Measurements from ENCODE around the gene SLC6A20. TPM values are rescaled to one million over a fixed set of nuclear protein-coding genes. Genes with fewer than 3 reads are reported as not detected.

SLC6A20 gene
- total RNA-seq, 4 donors from 2014 or later, result 0.13 to 0.22 TPM; not detected in 2

GRCh38 chr3:45746165-45746776 is 50.1 kb downstream of the SLC6A20 start:
- no peak for DNase-seq
- Histone ChIP-seq H3K36me3 (peaks cover 22 to 32% of the 10 kb centered on the region in 2 donors), H3K9me3 (no peaks in the 10 kb centered on the region), H3K4me1 (no peaks in the 10 kb centered on the region), H3K27me3 (no peaks in the 10 kb centered on the region), H3K27ac (no peak overlapping the region), H3K4me3 (replicated peaks in 1 of 3) (no peak overlapping the region)
- WGBS, 2 donors, result 91 to 94% methylated on average over 19 to 22 of the region's 32 CpGs
- intact Hi-C loops (cut with DNase I), result no loop called here
- TF ChIP-seq CTCF (IDR thresholded peaks at IDR 0.05) (no peak), POLR2A (IDR thresholded peaks at IDR 0.05) (no peak)

- WGBS, 2 donors, result 92 to 99% methylated on average over 4 of the region's 4 CpGs
- H3K27me3 ChIP-seq, result no peaks in the 10 kb centered on the region
Observed at GRCh38 chr3:45742461-45743089, 53.8 kb downstream of the SLC6A20 start.

GRCh38 chr3:45741742-45742460 is 54.4 kb downstream of the SLC6A20 start:
- Histone ChIP-seq H3K27ac (no peak overlapping the region), H3K4me1 (no peaks in the 10 kb centered on the region), H3K27me3 (no peaks in the 10 kb centered on the region), H3K36me3 (peaks cover 43 to 67% of the 10 kb centered on the region in 2 donors), H3K4me3 (replicated peaks in 1 of 3) (no peak overlapping the region), H3K9me3 (no peaks in the 10 kb centered on the region)
- DNase-seq, result no peak
- WGBS, 2 donors, result 78 to 80% methylated on average over 6 of the region's 6 CpGs
- intact Hi-C loops (cut with DNase I), result no loop called here
- TF ChIP-seq CTCF (IDR thresholded peaks at IDR 0.05) (no peak), POLR2A (IDR thresholded peaks at IDR 0.05) (no peak)

More at GRCh38 chr3:45742461-45743089, 53.8 kb downstream of the SLC6A20 start:
- Histone ChIP-seq H3K9me3 (no peaks in the 10 kb centered on the region), H3K4me3 (replicated peaks in 1 of 3) (no peak overlapping the region), H3K36me3 (peaks cover 39 to 62% of the 10 kb centered on the region in 2 donors), H3K27ac (no peak overlapping the region), H3K4me1 (no peaks in the 10 kb centered on the region)
- intact Hi-C loops (cut with DNase I), result no loop called here
- DNase-seq, result no peak
- no peak for TF ChIP-seq POLR2A (IDR thresholded peaks at IDR 0.05)
- TF ChIP-seq CTCF (IDR thresholded peaks at IDR 0.05), result no peak

GRCh38 chr3:45741247-45741646 is 55.1 kb downstream of the SLC6A20 start:
- TF ChIP-seq CTCF (IDR thresholded peaks at IDR 0.05) (no peak), POLR2A (IDR thresholded peaks at IDR 0.05) (no peak)
- Histone ChIP-seq H3K4me1 (no peaks in the 10 kb centered on the region), H3K9me3 (no peaks in the 10 kb centered on the region), H3K36me3 (peaks cover 44 to 70% of the 10 kb centered on the region in 2 donors), H3K27ac (no peak overlapping the region), H3K27me3 (no peaks in the 10 kb centered on the region), H3K4me3 (replicated peaks in 1 of 3) (no peak overlapping the region)
- no peak for DNase-seq
- intact Hi-C loops (cut with DNase I), result no loop called here

- no peak overlapping the region for H3K4me3 ChIP-seq (replicated peaks in 1 of 3)
- peaks cover 45 to 69% of the 10 kb centered on the region in 2 donors for H3K36me3 ChIP-seq
- H3K27ac ChIP-seq, result no peak overlapping the region
- H3K27me3 ChIP-seq, result no peaks in the 10 kb centered on the region
- H3K9me3 ChIP-seq, result no peaks in the 10 kb centered on the region
- WGBS, 2 donors, result 96 to 99% methylated on average over 2 of the region's 2 CpGs
- TF ChIP-seq POLR2A (IDR thresholded peaks at IDR 0.05) (no peak), CTCF (IDR thresholded peaks at IDR 0.05) (no peak)
- intact Hi-C loops (cut with DNase I), result no loop called here
- no peaks in the 10 kb centered on the region for H3K4me1 ChIP-seq
- DNase-seq, result no peak
Observed at GRCh38 chr3:45739991-45740390, 56.3 kb downstream of the SLC6A20 start.
